Activated naive CD4-positive, alpha-beta T cell treated with anti-CD3 and anti-CD28 coated beads, Interleukin-2, amount 50 U/mL, for 24 hours (primary cell): Measurements from ENCODE around the gene CREBRF.
"Not testable (repeated sequence)": the region's sequence is repeated elsewhere in the genome, so short reads cannot be mapped to it uniquely, and the experiment has no call there.

Experiments
- H3K27ac Mint-ChIP-seq: one replicate; pipeline ENCODE4 v1.8.0; 2021; ENCODE audit warnings: mild to moderate bottlenecking, mixed read lengths
- H3K27me3 Mint-ChIP-seq: one replicate; pipeline ENCODE4 v1.8.0; 2021; ENCODE audit warnings: mixed read lengths
- H3K36me3 Mint-ChIP-seq: one replicate; pipeline ENCODE4 v1.8.0; 2021; ENCODE audit warnings: mixed read lengths
- H3K4me1 Mint-ChIP-seq: one replicate; pipeline ENCODE4 v1.8.0; 2021; ENCODE audit warnings: mixed read lengths
- H3K4me3 Mint-ChIP-seq: one replicate; pipeline ENCODE4 v1.8.0; 2021; ENCODE audit warnings: mild to moderate bottlenecking, mixed read lengths
- H3K9me3 Mint-ChIP-seq: one replicate; pipeline ENCODE4 v1.8.0; 2021; ENCODE audit warnings: mixed read lengths

CREBRF gene

DNA sequence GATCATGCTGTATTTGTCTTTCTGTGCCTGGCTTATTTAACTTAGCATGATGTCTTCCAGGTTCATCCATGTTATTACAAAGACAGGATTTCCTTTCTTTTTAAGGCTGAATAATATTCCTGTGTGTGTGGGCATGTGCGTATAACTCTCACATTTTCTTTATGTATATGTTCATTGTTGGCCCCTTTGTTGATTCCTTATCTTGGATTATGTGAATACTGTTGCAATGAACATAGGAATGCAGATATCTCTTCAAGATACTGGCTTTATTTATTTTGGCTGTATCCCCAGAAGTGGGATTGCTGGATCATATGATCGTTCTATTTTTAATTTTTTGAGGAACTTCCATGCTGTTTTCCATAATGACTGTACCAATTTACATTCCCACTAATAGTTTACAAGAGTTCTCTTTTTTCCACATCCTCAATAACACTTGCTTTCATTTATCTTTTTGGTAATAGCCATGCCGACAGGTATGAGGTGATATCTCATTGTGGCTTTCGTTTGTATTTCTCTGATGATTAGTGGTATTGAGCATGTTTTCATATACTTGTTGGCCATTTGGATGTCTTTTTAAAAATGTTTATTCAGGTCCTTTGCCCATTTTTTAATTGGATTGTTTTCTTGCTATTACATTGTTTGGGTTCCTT is 38.0 kb downstream of the CREBRF start:
- Mint-ChIP-seq H3K27ac (peak overlapping the region; percentile 81), H3K27me3 (no peaks in the 10 kb centered on the region), H3K9me3 (no peaks in the 10 kb centered on the region), H3K36me3 (peaks cover 23% of the 10 kb centered on the region), H3K4me3 (no peak overlapping the region), H3K4me1 (peaks cover 55% of the 10 kb centered on the region)

DNA sequence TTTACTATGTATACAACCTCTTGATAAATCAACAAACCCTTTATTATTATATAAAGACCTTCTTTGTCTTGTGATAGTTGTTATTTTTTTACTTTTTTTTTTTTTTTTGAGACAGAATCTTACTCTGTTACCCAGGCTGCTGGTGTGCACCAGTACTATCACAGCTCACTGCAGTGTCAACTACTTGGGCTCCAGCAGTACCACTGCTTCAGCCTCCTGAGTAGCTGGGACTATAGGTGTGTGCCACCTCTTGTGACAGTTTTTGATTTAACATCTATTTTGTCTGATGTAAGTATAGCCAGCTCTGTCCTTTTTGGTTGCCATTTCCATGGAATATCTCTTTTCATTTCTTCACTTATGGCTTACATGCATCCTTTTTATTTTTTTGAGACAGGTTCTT is 42.6 kb downstream of the CREBRF start:
- peak overlapping the region; percentile 82 for H3K27ac Mint-ChIP-seq
- H3K4me1 Mint-ChIP-seq, result peaks cover 64% of the 10 kb centered on the region
- H3K36me3 Mint-ChIP-seq, result peaks cover 17% of the 10 kb centered on the region
- peaks cover 4% of the 10 kb centered on the region for H3K9me3 Mint-ChIP-seq
- H3K27me3 Mint-ChIP-seq, result no peaks in the 10 kb centered on the region
- no peak overlapping the region for H3K4me3 Mint-ChIP-seq

- Mint-ChIP-seq H3K27me3 (no peaks in the 10 kb centered on the region), H3K27ac (peak overlapping the region; percentile 1)
Observed at GRCh38 chr5:173099461-173099860, 43.3 kb downstream of the CREBRF start.

GRCh38 chr5:173101245-173101644 is 45.1 kb downstream of the CREBRF start:
- Mint-ChIP-seq H3K4me3 (no peak overlapping the region), H3K27me3 (no peaks in the 10 kb centered on the region), H3K9me3 (peaks cover 4% of the 10 kb centered on the region), H3K27ac (no peak overlapping the region), H3K4me1 (peaks cover 69% of the 10 kb centered on the region), H3K36me3 (peaks cover 9% of the 10 kb centered on the region)

More at GRCh38 chr5:173099461-173099860, 43.3 kb downstream of the CREBRF start:
- Mint-ChIP-seq H3K36me3 (peaks cover 14% of the 10 kb centered on the region), H3K4me3 (no peak overlapping the region), H3K4me1 (peaks cover 67% of the 10 kb centered on the region), H3K9me3 (peaks cover 4% of the 10 kb centered on the region)

GRCh38 chr5:173103411-173103810 is 47.3 kb downstream of the CREBRF start:
- H3K4me1 Mint-ChIP-seq, result peaks cover 48% of the 10 kb centered on the region
- peaks cover 4% of the 10 kb centered on the region for H3K9me3 Mint-ChIP-seq
- peaks cover 7% of the 10 kb centered on the region for H3K36me3 Mint-ChIP-seq
- H3K4me3 Mint-ChIP-seq, result no peak overlapping the region
- H3K27ac Mint-ChIP-seq, result no peak overlapping the region
- H3K27me3 Mint-ChIP-seq, result no peaks in the 10 kb centered on the region

DNA sequence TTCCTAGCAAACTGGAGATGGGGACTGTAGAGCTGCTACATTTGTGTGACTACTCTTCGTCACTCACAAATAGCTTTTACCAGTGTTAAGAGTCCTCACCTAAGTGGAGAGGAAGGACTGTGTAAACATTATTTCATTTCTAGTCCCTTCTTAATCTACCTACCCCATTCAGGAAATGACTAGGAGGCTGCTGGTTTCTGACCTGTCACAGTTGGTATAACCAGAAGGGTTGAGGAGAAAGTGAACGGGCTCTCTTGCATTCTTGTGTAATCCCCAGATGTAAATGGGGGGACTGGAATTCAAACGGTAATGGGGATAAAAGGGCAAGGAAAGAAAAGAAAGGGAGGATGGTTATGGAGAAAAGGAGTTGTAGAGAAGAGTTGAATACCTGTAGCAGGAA is 52.8 kb downstream of the CREBRF start:
- Mint-ChIP-seq H3K27ac (no peak overlapping the region), H3K36me3 (peaks cover 6% of the 10 kb centered on the region), H3K27me3 (no peaks in the 10 kb centered on the region), H3K4me1 (peaks cover 12% of the 10 kb centered on the region), H3K4me3 (no peak overlapping the region), H3K9me3 (no peaks in the 10 kb centered on the region)

GRCh38 chr5:173114536-173114935 is 58.4 kb downstream of the CREBRF start:
- no peaks in the 10 kb centered on the region for H3K27me3 Mint-ChIP-seq
- no peak overlapping the region for H3K4me3 Mint-ChIP-seq
- peaks cover 23% of the 10 kb centered on the region for H3K36me3 Mint-ChIP-seq
- no peaks in the 10 kb centered on the region for H3K9me3 Mint-ChIP-seq
- peaks cover 4% of the 10 kb centered on the region for H3K4me1 Mint-ChIP-seq
- H3K27ac Mint-ChIP-seq, result no peak overlapping the region

DNA sequence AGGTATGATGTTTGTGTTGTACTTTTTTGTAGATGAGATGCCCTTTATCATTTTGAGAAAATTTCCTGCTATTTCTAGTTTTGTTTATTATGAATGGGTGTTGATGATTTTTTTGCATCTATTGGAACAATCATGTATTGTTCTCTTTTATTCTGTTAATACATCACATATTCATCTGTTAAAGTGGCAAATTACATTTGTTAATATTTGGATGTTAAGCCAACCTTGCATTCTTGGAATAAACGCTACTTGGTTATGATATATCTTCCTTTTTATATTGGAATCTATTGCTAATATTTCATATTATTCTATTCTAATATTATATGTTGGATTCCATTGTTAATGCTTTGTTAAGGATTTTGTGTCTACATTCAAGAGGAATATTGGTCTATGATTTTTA is 63.6 kb downstream of the CREBRF start:
- H3K27me3 Mint-ChIP-seq, result no peaks in the 10 kb centered on the region
- no peak overlapping the region for H3K4me3 Mint-ChIP-seq
- H3K9me3 Mint-ChIP-seq, result no peaks in the 10 kb centered on the region
- H3K4me1 Mint-ChIP-seq, result peaks cover 4% of the 10 kb centered on the region
- peaks cover 33% of the 10 kb centered on the region for H3K36me3 Mint-ChIP-seq
- H3K27ac Mint-ChIP-seq, result no peak overlapping the region

DNA sequence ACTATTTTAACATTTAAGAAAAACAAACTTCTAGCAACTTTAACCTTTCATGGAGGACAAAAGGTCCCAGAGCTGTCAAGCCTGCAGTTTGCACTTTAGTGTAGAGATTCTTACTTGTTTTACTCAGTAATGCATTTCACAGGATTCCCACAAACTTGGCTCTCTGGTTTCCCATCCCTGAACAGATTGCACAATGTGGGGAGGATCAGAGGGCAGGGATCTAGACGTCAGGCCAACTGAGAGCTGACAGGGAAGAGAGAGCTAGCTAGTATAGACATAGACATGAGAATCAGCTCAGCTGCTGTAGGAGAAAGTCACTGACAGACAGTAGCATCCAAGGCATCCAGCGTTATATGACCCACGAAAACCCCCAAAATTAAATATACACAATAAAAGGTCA is 67.3 kb downstream of the CREBRF start:
- Mint-ChIP-seq H3K4me1 (no peaks in the 10 kb centered on the region), H3K4me3 (no peak overlapping the region), H3K36me3 (peaks cover 28% of the 10 kb centered on the region), H3K27ac (no peak overlapping the region), H3K9me3 (no peaks in the 10 kb centered on the region), H3K27me3 (no peaks in the 10 kb centered on the region)

DNA sequence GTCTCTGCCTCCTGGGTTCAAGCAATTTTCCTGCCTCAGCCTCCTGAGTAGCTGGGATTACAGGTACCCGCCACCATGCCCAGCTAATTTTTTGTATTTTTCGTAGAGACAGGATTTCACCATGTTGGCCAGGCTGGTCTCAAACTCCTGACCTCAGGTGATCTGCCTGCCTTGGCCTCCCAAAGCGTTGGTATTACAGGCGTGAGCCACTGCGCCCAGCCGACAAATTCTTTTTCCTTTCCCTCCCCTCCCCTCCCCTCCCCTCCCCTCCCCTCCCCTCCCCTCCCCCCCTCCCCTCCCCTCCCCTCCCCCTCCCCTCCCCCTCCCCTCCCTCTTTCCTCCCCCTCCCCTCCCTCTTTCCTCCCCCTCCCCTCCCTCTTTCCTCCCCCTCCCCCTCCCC is 76.0 kb downstream of the CREBRF start:
- H3K4me3 Mint-ChIP-seq, H3K36me3 Mint-ChIP-seq, H3K4me1 Mint-ChIP-seq, H3K27ac Mint-ChIP-seq, H3K9me3 Mint-ChIP-seq, H3K27me3 Mint-ChIP-seq: not testable (repeated sequence)

GRCh38 chr5:173138707-173139106 is 82.6 kb downstream of the CREBRF start:
- Mint-ChIP-seq H3K9me3 (no peaks in the 10 kb centered on the region), H3K36me3 (no peaks in the 10 kb centered on the region), H3K27me3 (no peaks in the 10 kb centered on the region), H3K4me3 (no peak overlapping the region), H3K27ac (no peak overlapping the region), H3K4me1 (no peaks in the 10 kb centered on the region)

DNA sequence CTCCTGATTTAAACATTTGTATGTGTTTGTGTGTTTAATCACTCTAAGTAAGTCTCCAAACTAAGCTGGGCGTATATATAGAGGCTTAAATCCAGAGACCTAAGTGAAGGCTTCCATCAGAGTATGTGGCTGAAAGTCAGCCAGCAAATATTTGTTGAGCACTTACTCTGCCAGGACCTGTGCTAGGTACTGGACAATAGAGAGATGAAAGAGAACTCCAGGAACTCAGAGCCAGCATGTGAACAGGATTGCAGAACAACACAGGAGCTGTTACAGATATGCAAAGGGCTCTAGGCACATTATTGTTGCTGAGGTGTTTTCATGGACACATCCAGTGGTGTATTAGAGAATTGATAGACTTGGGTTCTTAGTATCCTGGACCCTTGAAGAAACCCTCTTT is 83.5 kb downstream of the CREBRF start:
- H3K9me3 Mint-ChIP-seq, result no peaks in the 10 kb centered on the region
- H3K36me3 Mint-ChIP-seq, result no peaks in the 10 kb centered on the region
- no peak overlapping the region for H3K4me3 Mint-ChIP-seq
- peaks cover 4% of the 10 kb centered on the region for H3K4me1 Mint-ChIP-seq
- H3K27me3 Mint-ChIP-seq, result no peaks in the 10 kb centered on the region
- H3K27ac Mint-ChIP-seq, result no peak overlapping the region

DNA sequence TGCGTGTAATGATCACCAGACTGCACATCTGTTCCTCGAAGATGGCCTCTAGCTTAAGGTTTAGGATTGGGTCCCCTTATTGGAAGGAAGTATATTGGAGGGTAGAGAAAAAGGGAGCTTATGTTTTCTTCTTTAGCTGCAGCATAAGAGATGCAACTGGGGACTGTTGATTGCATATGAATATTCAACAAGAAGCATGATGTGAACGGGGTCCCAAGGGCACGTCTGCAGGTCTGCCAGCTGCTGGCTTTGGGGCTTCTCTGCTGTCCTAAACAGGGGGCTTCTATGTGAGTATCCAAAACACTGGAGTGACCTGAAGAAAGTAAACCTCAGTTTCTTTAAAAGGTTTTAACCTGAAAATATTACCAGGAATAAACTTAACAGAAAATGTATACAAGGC is 84.6 kb downstream of the CREBRF start:
- H3K9me3 Mint-ChIP-seq, result no peaks in the 10 kb centered on the region
- peaks cover 13% of the 10 kb centered on the region for H3K4me1 Mint-ChIP-seq
- H3K27ac Mint-ChIP-seq, result no peak overlapping the region
- no peaks in the 10 kb centered on the region for H3K36me3 Mint-ChIP-seq
- no peak overlapping the region for H3K4me3 Mint-ChIP-seq
- no peaks in the 10 kb centered on the region for H3K27me3 Mint-ChIP-seq

- Mint-ChIP-seq H3K4me3 (no peak overlapping the region), H3K9me3 (no peaks in the 10 kb centered on the region), H3K27me3 (no peaks in the 10 kb centered on the region), H3K4me1 (peaks cover 18% of the 10 kb centered on the region), H3K36me3 (peaks cover 3% of the 10 kb centered on the region), H3K27ac (peak overlapping the region; percentile 17)
Observed at GRCh38 chr5:173143567-173143966, 87.4 kb downstream of the CREBRF start.

- Mint-ChIP-seq H3K36me3 (peaks cover 9% of the 10 kb centered on the region), H3K4me3 (peak within 1 kb of the TSS; percentile 99), H3K4me1 (peaks cover 18% of the 10 kb centered on the region), H3K27me3 (no peaks in the 10 kb centered on the region), H3K27ac (peak within 1 kb of the TSS; percentile 100), H3K9me3 (no peaks in the 10 kb centered on the region)
Observed at GRCh38 chr5:173144200-173145176, 88.3 kb downstream of the CREBRF start, which contains the start of gene BNIP1. Gene BNIP1, plus strand, starts transcription at chr5:173144531. Its CDS starts 15 bp downstream, at chr5:173144546.

- Mint-ChIP-seq H3K27ac (no peak overlapping the region), H3K27me3 (no peaks in the 10 kb centered on the region), H3K9me3 (no peaks in the 10 kb centered on the region), H3K4me3 (no peak overlapping the region), H3K4me1 (peaks cover 18% of the 10 kb centered on the region), H3K36me3 (peaks cover 16% of the 10 kb centered on the region)
Observed at GRCh38 chr5:173148354-173148753, 92.2 kb downstream of the CREBRF start.
